A549 (cell line): Measurements from ENCODE around the gene BEST4. TPM values are rescaled to one million over a fixed set of nuclear protein-coding genes. Genes with fewer than 3 reads are reported as not detected.
A peak's percentile ranks its signal among the peaks of the same experiment; 100 is the strongest.

Experiments
- ATAC-seq, 2 experiments: fragments of 200-7000 bp in 1 of 2; fragments of >200 bp in 1 of 2; cut with Nextera tagmentation in 1 of 2; cut with Tn5 transposase in 1 of 2; 3 replicates each; pipeline versions ENCODE4 v1.8.0 to v1.9.1; 2018 to 2020; ENCODE audit warnings: mild to moderate bottlenecking in 1 of 2, moderate library complexity in 1 of 2
- CTCF ChIA-PET: fragments of 300-600 bp; sonication (Branson Sonifier 250); formaldehyde crosslinking; extraction: SDS; loops from one replicate; lab custom pipeline; 2021; ENCODE audit warnings: antibody characterized with exemption, inconsistent platforms; lab: Yijun Ruan, JAX
- POLR2A ChIA-PET: fragments of 350-600 bp; formaldehyde crosslinking; extraction: SDS; loops from one replicate; lab custom pipeline; 2021; ENCODE audit warnings: antibody characterized with exemption, inconsistent platforms; lab: Yijun Ruan, JAX
- DNase-seq, 2 experiments: peaks; one replicate each; pipeline versions ENCODE4 v3.0.0 to v3.0.0-alpha.2; 2011 to 2016; ENCODE audit warnings: low read depth in 1 of 2, low spot score in 1 of 2
- FAIRE-seq: peaks from 2 replicates; lab custom pipeline; 2011; peaks lifted over from hg19 to GRCh38; lab: Jason Lieb, UNC
- H3K27ac ChIP-seq, 2 experiments: fragments of >200 bp; sonication (Bioruptor Twin); formaldehyde crosslinking; 3 replicates each; pipeline ENCODE4 v1.5.1; 2016 to 2017
- H3K4me1 ChIP-seq: fragments of >200 bp; sonication (Bioruptor Twin); formaldehyde crosslinking; 3 replicates; pipeline ENCODE4 v1.6.1; 2016
- H3K4me2 ChIP-seq: fragments of >200 bp; sonication (Bioruptor Twin); formaldehyde crosslinking; 3 replicates; pipeline ENCODE4 v1.6.1; 2016
- H3K4me3 ChIP-seq: fragments of >200 bp; sonication (Bioruptor Twin); formaldehyde crosslinking; 3 replicates; pipeline ENCODE4 v1.5.1; 2016
- H3K9me3 ChIP-seq: fragments of >200 bp; sonication (Bioruptor Twin); formaldehyde crosslinking; 3 replicates; pipeline ENCODE4 v1.6.1; 2016
- CBX2 ChIP-seq: fragments of 200-600 bp; sonication (generic); IDR thresholded peaks from 2 replicates; pipeline ENCODE4 v1.6.1; 2016; ENCODE audit warnings: low read depth, mild to moderate bottlenecking, borderline replicate concordance
- CEBPB ChIP-seq, 2 experiments: fragments of >200 bp in 1 of 2; sonication (Bioruptor Twin) in 1 of 2; formaldehyde crosslinking in 1 of 2; IDR thresholded peaks; 2 replicates each; pipeline ENCODE4 v1.6.1; 2012 to 2016
- CHD2 ChIP-seq: fragments of 150-350 bp; IDR thresholded peaks from 2 replicates; pipeline ENCODE4 v1.6.1; 2014; ENCODE audit warnings: low read length; ENCODE audit not compliant: partially characterized antibody
- CHD4 ChIP-seq: fragments of 200-600 bp; sonication (generic); IDR thresholded peaks from 2 replicates; pipeline ENCODE4 v1.6.1; 2016; ENCODE audit warnings: antibody characterized with exemption, mild to moderate bottlenecking, borderline replicate concordance
- EHF ChIP-seq: fragments of 250-450 bp; sonication (Bioruptor Pico); IDR thresholded peaks from 2 replicates; pipeline ENCODE4 v1.5.0; 2020; ENCODE audit warnings: mild to moderate bottlenecking
- EHMT2 ChIP-seq: fragments of 200-600 bp; sonication (generic); IDR thresholded peaks from 2 replicates; pipeline ENCODE4 v1.6.1; 2016; ENCODE audit warnings: antibody characterized with exemption, low read depth, mild to moderate bottlenecking, moderate library complexity
- EP300 ChIP-seq, 2 experiments: fragments of >200 bp; sonication (Bioruptor Twin); formaldehyde crosslinking; IDR thresholded peaks; 2 replicates in 1 of 2; 3 replicates in 1 of 2; pipeline ENCODE4 v1.6.1; 2016 to 2017
- HDAC2 ChIP-seq: fragments of 200-600 bp; sonication (generic); IDR thresholded peaks from 2 replicates; pipeline ENCODE4 v1.6.1; 2016
- HEYL ChIP-seq: fragments of 250-450 bp; sonication (Bioruptor Pico); IDR thresholded peaks from 2 replicates; pipeline ENCODE4 v1.8.0; 2021; ENCODE audit warnings: mild to moderate bottlenecking, moderate library complexity
- JUN ChIP-seq, 2 experiments: fragments of >200 bp; sonication (Bioruptor Twin); formaldehyde crosslinking; IDR thresholded peaks; 2 replicates in 1 of 2; 3 replicates in 1 of 2; pipeline ENCODE4 v1.6.1; 2016 to 2017
- JUNB ChIP-seq: fragments of >200 bp; sonication (Bioruptor Twin); formaldehyde crosslinking; IDR thresholded peaks from 2 replicates; pipeline ENCODE4 v1.6.1; 2016
- KDM1A ChIP-seq: fragments of 200-600 bp; sonication (generic); IDR thresholded peaks from 2 replicates; pipeline ENCODE4 v1.6.1; 2016; ENCODE audit warnings: low read depth, mild to moderate bottlenecking
- MAZ ChIP-seq: fragments of 150-350 bp; IDR thresholded peaks from 2 replicates; pipeline ENCODE4 v1.6.1; 2014; ENCODE audit warnings: antibody characterized with exemption, low read depth, low read length, borderline replicate concordance
- MYC ChIP-seq: IDR thresholded peaks from 2 replicates; pipeline ENCODE4 v1.6.1; 2012; ENCODE audit warnings: mild to moderate bottlenecking, inconsistent platforms, low read length, improper control_type of control experiment, borderline replicate concordance
- NFE2L2 ChIP-seq: fragments of 150-350 bp; conservative IDR thresholded peaks from 2 replicates; pipeline ENCODE4 v1.6.1; 2014; ENCODE audit warnings: low read length
- NPAS2 ChIP-seq: fragments of 250-450 bp; sonication (Bioruptor Pico); IDR thresholded peaks from 2 replicates; pipeline ENCODE4 v1.8.0; 2022; ENCODE audit warnings: mild to moderate bottlenecking, moderate library complexity, borderline replicate concordance
- POLR2A ChIP-seq: IDR thresholded peaks from 2 replicates; pipeline ENCODE4 v1.6.1; 2012; ENCODE audit warnings: mild to moderate bottlenecking, low read length
- RAD21 ChIP-seq, 2 experiments: fragments of >200 bp in 1 of 2; sonication (Bioruptor Twin) in 1 of 2; formaldehyde crosslinking in 1 of 2; IDR thresholded peaks in 1 of 2; conservative IDR thresholded peaks in 1 of 2; 2 replicates in 1 of 2; 3 replicates in 1 of 2; pipeline ENCODE4 v1.6.1; 2012 to 2018; ENCODE audit warnings: inconsistent platforms in 1 of 2
- RARB ChIP-seq: fragments of 250-450 bp; sonication (Bioruptor Pico); IDR thresholded peaks from 2 replicates; pipeline ENCODE4 v1.8.0; 2021; ENCODE audit warnings: mild to moderate bottlenecking, moderate library complexity
- SMC3 ChIP-seq: fragments of >200 bp; sonication (Bioruptor Twin); formaldehyde crosslinking; IDR thresholded peaks from 3 replicates; pipeline ENCODE4 v1.6.1; 2018; ENCODE audit warnings: inconsistent platforms
- TFCP2L1 ChIP-seq: fragments of 250-450 bp; sonication (Bioruptor Pico); IDR thresholded peaks from 2 replicates; pipeline ENCODE4 v1.5.0; 2021; ENCODE audit warnings: mild to moderate bottlenecking
- ZFP36 ChIP-seq: fragments of 450-650 bp; IDR thresholded peaks from 2 replicates; pipeline ENCODE4 v1.6.1; 2014; ENCODE audit warnings: borderline replicate concordance; ENCODE audit not compliant: partially characterized antibody
- WGBS: methylation state at CpG from one replicate; pipeline ENCODE4 v1.1.6; 2017; ENCODE audit errors: missing lambda C conversion rate; 5-methylcytosine and 5-hydroxymethylcytosine counted together
- polyA plus RNA-seq, 4 experiments: library from polyadenylated mRNA; depleted of rRNA in 3 of 4; stranded (reverse); fragments of >200 nt; fragmentation: RNase III in 1 of 4; extraction: RNeasy Plus Mini Kit Qiagen cat#74134 plus additional on column Dnase treatment in 1 of 4; gene quantifications; 2 replicates in 3 of 4; 3 replicates in 1 of 4; pipeline ENCODE4 v1.2.3, GENCODE V29; 2011 to 2017
- TF ChIP-seq, protein P1 (sequence below): fragments of >200 bp; sonication (Bioruptor Twin); formaldehyde crosslinking; IDR thresholded peaks from 3 replicates; pipeline ENCODE4 v1.5.1; 2016
- TF ChIP-seq, protein P2 (sequence below): IDR thresholded peaks from 2 replicates; pipeline ENCODE4 v1.6.1; 2012; ENCODE audit warnings: low read depth, borderline replicate concordance
- TF ChIP-seq, protein P3 (sequence below): IDR thresholded peaks from 2 replicates; pipeline ENCODE4 v1.6.1; 2012
- TF ChIP-seq, protein P4 (sequence below): fragments of 250-450 bp; sonication (Bioruptor Pico); IDR thresholded peaks from 2 replicates; pipeline ENCODE4 v1.5.0; 2020; ENCODE audit warnings: low read depth, mild to moderate bottlenecking, moderate library complexity
- TF ChIP-seq, protein P5 (sequence below): fragments of 450-650 bp; IDR thresholded peaks from 2 replicates; pipeline ENCODE4 v1.6.1; 2014; ENCODE audit warnings: antibody characterized with exemption
- TF ChIP-seq, protein P6 (sequence below): fragments of >200 bp; sonication (Bioruptor Twin); formaldehyde crosslinking; IDR thresholded peaks from 2 replicates; pipeline ENCODE4 v1.6.1; 2016

Gene BEST4
- polyA plus RNA-seq, 2 of the 4 experiments (the other 2 are of a cell fraction): 0.08 to 0.09 TPM

DNA sequence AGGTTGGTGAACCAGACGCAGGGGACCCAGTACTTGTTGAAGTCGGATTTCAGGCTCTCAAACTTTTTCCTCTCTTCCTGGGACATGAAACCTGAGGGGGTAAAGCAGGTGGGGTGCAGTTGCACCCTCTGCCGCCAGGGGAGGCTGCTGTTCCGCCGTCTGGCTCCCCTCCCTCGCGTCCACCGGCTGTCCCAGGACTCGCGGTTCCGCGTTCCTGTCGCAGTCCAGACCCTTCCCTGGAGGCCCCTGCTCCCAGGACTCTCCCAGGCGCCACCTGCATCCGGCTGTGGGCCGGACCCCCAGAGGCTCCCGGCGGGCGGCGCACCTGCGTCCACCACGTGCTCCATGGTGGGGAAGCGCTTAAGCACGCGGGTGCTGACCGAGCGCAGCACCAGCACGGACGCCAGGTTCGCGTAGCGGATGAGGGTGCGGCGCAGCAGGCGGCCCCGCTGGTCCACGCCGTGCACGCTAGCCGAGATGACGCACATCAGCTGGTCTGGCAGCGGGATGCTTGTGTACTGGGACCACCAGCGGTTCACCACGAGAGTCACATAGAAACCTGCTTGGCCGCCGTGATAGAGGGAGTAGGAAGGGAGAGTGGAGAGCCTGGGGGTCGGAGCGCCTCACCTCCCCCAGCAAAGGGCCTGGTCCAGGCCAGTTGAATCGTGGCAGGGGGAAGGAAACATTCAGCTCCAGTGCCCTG is 1.7 kb downstream of the BEST4 start:
- POLR2A ChIA-PET: interaction anchor here (0.6 to 1.8 kb wide), 3 partner anchors 10 to 753 kb away, joined by 3 to 11 read pairs (median 4); partner anchors contain the start of gene RPS8
- WGBS: 30% methylated on average over 11 of the region's 49 CpGs
- Histone ChIP-seq H3K9me3 (no peaks in the 10 kb centered on the region), H3K4me1 (peaks cover 6% of the 10 kb centered on the region), H3K4me2 (peak overlapping the region; percentile 97), H3K4me3 (peak overlapping the region; percentile 49), H3K27ac (peak overlapping the region; percentile 89 to 93)
- peak; percentile 63 to 70 for ATAC-seq
- CTCF ChIA-PET: interaction anchor here (0.7 to 7.1 kb wide), 19 partner anchors 8 to 713 kb away, joined by 3 to 44 read pairs (median 5); partner anchors contain the start of genes BTBD19, KIF2C, PLK3 and RNU5D-1
- TF ChIP-seq, protein P1, sequence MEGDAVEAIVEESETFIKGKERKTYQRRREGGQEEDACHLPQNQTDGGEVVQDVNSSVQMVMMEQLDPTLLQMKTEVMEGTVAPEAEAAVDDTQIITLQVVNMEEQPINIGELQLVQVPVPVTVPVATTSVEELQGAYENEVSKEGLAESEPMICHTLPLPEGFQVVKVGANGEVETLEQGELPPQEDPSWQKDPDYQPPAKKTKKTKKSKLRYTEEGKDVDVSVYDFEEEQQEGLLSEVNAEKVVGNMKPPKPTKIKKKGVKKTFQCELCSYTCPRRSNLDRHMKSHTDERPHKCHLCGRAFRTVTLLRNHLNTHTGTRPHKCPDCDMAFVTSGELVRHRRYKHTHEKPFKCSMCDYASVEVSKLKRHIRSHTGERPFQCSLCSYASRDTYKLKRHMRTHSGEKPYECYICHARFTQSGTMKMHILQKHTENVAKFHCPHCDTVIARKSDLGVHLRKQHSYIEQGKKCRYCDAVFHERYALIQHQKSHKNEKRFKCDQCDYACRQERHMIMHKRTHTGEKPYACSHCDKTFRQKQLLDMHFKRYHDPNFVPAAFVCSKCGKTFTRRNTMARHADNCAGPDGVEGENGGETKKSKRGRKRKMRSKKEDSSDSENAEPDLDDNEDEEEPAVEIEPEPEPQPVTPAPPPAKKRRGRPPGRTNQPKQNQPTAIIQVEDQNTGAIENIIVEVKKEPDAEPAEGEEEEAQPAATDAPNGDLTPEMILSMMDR: peak; percentile 76
- no peak for TF ChIP-seq CHD4
- TF ChIP-seq SMC3: peak; percentile 61
- TF ChIP-seq, protein P2, sequence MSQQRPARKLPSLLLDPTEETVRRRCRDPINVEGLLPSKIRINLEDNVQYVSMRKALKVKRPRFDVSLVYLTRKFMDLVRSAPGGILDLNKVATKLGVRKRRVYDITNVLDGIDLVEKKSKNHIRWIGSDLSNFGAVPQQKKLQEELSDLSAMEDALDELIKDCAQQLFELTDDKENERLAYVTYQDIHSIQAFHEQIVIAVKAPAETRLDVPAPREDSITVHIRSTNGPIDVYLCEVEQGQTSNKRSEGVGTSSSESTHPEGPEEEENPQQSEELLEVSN: peak; percentile 93
- TF ChIP-seq, protein P3, sequence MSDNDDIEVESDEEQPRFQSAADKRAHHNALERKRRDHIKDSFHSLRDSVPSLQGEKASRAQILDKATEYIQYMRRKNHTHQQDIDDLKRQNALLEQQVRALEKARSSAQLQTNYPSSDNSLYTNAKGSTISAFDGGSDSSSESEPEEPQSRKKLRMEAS: peak; percentile 98
- TF ChIP-seq, protein P4, sequence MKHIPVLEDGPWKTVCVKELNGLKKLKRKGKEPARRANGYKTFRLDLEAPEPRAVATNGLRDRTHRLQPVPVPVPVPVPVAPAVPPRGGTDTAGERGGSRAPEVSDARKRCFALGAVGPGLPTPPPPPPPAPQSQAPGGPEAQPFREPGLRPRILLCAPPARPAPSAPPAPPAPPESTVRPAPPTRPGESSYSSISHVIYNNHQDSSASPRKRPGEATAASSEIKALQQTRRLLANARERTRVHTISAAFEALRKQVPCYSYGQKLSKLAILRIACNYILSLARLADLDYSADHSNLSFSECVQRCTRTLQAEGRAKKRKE: 0 out of 2 replicates have a peak, but pooled peaks have one; percentile 35
- TF ChIP-seq, protein P5, sequence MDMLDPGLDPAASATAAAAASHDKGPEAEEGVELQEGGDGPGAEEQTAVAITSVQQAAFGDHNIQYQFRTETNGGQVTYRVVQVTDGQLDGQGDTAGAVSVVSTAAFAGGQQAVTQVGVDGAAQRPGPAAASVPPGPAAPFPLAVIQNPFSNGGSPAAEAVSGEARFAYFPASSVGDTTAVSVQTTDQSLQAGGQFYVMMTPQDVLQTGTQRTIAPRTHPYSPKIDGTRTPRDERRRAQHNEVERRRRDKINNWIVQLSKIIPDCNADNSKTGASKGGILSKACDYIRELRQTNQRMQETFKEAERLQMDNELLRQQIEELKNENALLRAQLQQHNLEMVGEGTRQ: peak; percentile 57
- no peak for TF ChIP-seq CHD2
- TF ChIP-seq CBX2: no peak
- TF ChIP-seq NPAS2 (CRISPR knock-in tag): peak; percentile 61; the same call in 1 of the 2 replicates
- peak; percentile 68 to 74 for TF ChIP-seq RAD21 (conservative IDR thresholded peaks at IDR 0.05 in 1 of 2, IDR thresholded peaks at IDR 0.05 in 1 of 2)
- peak in 1 of 2 experiments; percentile 56; a peak in 1 of 5 replicates for TF ChIP-seq JUN (IDR thresholded peaks at IDR 0.05)
- peak; percentile 78; the same call in 1 of the 2 replicates for TF ChIP-seq MYC
- TF ChIP-seq JUNB: no peak
- TF ChIP-seq EHF (CRISPR knock-in tag): peak; percentile 62; the same call in 1 of the 2 replicates
- peak; percentile 40 for TF ChIP-seq POLR2A
- TF ChIP-seq EHMT2: no peak
- FAIRE-seq: no peak
- peak; percentile 75 to 77 for DNase-seq

DNA sequence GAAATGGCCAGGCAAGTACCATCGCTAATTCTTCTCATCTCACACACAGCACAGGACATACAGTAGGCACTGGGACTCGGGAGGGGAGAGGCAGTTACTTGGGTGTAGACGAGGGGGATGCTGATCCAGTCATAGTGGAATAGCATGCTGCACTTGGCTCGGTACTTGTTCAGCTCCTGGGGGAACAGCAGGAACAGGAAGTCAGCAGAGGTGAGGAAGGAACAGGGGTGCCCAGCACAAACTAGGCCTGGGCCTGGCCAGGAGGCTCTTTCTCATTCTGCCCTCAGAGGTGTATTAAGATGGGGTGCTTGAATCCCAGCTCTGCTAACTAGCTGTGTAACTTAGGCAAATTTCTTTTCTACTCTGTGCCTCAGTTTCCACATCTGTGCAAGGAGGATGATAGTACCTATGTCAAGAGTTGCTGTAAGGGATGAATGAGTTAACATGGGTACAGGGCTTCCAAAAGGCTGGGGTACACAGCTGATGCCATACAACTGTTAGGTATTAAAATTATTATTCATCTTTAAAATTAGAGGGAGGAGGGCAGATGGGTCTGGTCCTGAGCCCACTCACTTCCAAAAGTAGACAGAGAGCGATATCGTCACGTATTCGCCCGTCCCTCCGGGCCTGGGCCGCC is 2.4 kb downstream of the BEST4 start:
- CTCF ChIA-PET: interaction anchor here (0.7 to 7.1 kb wide), 12 partner anchors 8 to 110 kb away, joined by 3 to 44 read pairs (median 4); partner anchors contain the start of genes BTBD19, KIF2C and PLK3
- peaks cover 6% of the 10 kb centered on the region for H3K4me1 ChIP-seq
- POLR2A ChIA-PET: interaction anchor here (1.6 to 1.8 kb wide), 2 partner anchors 10 to 34 kb away, joined by 4 to 11 read pairs; partner anchors contain the start of gene RPS8
- DNase-seq (no peak), ATAC-seq (no peak), FAIRE-seq (no peak)
- peak overlapping the region; percentile 49 for H3K4me3 ChIP-seq
- 31% methylated on average over 10 of the region's 11 CpGs for WGBS
- peak overlapping the region; percentile 89 to 93 for H3K27ac ChIP-seq
- H3K9me3 ChIP-seq: no peaks in the 10 kb centered on the region
- H3K4me2 ChIP-seq: peak overlapping the region; percentile 97
- no peak for TF ChIP-seq CEBPB (IDR thresholded peaks at IDR 0.05)
- TF ChIP-seq NPAS2 (CRISPR knock-in tag): no peak
- TF ChIP-seq HDAC2: no peak
- TF ChIP-seq, protein P4: no peak
- no peak for TF ChIP-seq EHMT2
- TF ChIP-seq TFCP2L1: no peak
- no peak for TF ChIP-seq RARB (CRISPR knock-in tag)
- TF ChIP-seq ZFP36: no peak
- no peak for TF ChIP-seq EP300 (IDR thresholded peaks at IDR 0.05)
- TF ChIP-seq MAZ: no peak
- TF ChIP-seq KDM1A: no peak
- TF ChIP-seq, protein P6, sequence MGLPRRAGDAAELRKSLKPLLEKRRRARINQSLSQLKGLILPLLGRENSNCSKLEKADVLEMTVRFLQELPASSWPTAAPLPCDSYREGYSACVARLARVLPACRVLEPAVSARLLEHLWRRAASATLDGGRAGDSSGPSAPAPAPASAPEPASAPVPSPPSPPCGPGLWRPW: no peak
- no peak for TF ChIP-seq NFE2L2
- no peak for TF ChIP-seq HEYL (CRISPR knock-in tag)
- TF ChIP-seq POLR2A: no peak
